ENCODE measurements around the gene ARHGEF4. TPM values are rescaled to one million over a fixed set of nuclear protein-coding genes. Genes with fewer than 3 reads are reported as not detected.

Gene ARHGEF4
- total RNA-seq, 1 experiment from 2014 or later: 26.6 TPM

DNA sequence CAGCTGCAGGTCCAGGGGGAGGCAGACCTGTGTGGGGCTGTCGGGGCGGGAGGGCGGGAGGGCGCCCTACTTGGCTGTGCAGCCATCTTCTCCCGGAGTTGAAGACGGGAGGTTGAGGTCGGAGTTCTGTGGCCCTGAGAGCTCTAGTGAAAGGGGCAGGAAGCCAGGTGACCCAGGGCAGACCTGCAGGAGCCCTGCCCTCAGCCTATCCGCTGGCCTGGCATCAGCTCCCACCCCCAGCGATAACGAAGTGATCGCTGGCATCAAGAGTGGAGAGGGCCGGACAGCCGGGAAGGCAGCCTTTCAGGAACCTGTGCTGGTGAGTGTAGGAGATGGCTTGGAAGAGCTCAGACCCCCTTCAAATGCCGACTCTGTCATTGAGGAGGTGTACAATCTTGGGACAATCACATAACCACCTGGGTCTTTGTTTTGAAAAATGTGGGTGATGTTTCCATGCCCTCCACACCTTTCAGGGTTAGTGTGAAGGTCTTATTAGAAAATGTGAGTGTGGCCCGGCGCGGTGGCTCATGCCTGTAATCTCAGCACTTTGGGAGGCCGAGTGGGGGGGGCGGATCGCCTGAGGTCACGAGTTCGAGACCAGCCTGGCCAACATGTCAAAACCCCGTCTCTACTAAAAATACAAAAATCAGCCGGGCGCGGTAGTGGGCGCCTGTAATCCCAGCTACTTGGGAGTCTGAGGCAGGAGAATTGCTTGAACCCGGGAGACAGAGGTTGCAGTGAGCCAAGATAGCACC lies 1.3 kb downstream of the ARHGEF4 start (continued):
- TF ChIP-seq REST (IDR thresholded peaks at IDR 0.05; ENCODE audit: low read depth): no peak
- TF ChIP-seq EZH2phosphoT487 (IDR thresholded peaks at IDR 0.05; ENCODE audit: borderline replicate concordance): no peak

DNA sequence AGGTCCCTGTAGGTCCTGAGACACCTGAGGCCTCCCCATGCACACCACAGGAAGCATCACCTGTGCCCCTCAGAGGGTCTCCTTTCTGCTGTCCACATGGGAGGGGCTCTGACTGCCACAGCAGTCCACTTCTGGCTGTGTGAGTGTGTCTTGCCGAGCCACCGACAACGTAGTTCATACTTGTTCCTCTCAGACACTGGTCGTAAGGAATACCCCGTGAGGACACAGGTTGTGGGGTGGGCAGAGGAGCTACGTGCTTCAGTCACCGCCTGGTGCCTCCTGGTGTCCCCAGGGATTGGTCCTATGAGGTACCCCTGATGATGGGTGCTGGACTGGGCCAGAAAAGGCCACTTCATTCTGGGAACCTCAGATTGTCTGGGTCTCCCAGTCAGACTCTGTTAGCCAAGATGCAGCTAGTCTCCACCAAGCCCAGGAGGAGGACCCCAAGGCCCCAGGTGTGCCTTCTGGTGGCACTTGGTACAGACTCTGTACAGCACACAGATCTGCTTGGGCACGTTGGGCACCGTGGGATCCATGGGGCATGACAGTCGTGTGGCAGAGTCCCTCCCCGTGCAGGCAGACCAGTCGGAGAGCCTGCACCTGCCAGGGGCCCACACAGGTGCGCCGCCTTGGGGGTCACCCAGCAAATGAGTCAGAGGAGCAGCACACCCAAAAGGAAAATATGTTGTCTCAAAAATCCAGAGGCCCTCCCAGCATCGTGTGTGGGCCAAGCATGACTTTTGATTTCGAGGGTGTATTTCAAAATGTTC lies 2.5 kb downstream of the ARHGEF4 start:
- TF ChIP-seq EZH2phosphoT487 (IDR thresholded peaks at IDR 0.05; ENCODE audit: borderline replicate concordance) (no peak), REST (IDR thresholded peaks at IDR 0.05; ENCODE audit: low read depth) (no peak), EGR1 (IDR thresholded peaks at IDR 0.05; ENCODE audit: low read depth) (no peak), SRF (IDR thresholded peaks at IDR 0.05; ENCODE audit: low read depth) (no peak), ZNF274 (IDR thresholded peaks at IDR 0.05; ENCODE audit: low read depth, low read length) (no peak), RAD21 (IDR thresholded peaks at IDR 0.05; ENCODE audit: low read depth) (no peak), JUND (IDR thresholded peaks at IDR 0.05) (no peak)
- TF ChIP-seq, protein P1, sequence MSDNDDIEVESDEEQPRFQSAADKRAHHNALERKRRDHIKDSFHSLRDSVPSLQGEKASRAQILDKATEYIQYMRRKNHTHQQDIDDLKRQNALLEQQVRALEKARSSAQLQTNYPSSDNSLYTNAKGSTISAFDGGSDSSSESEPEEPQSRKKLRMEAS (IDR thresholded peaks at IDR 0.05): no peak
- CTCF ChIA-PET: no interaction called here
- no TSS peak for BruUV-seq (replicated peaks)
- ATAC-seq (no peak), DNase-seq (ENCODE audit: low read depth, low spot score) (no peak)
- POLR2A ChIA-PET: no interaction called here
- H3K27ac ChIP-seq (ENCODE audit: low read depth, low read length): no peak overlapping the region
- no peak overlapping the region for H3K4me3 ChIP-seq (replicated peaks in 1 of 2; ENCODE audit: low read depth in 1 of 2, low read length in 2 of 2)
- intact Hi-C loops (cut with micrococcal nuclease): no loop called here
- H3K27me3 ChIP-seq (ENCODE audit: insufficient read depth, low read length): no peaks in the 10 kb centered on the region
- H3K9ac ChIP-seq (ENCODE audit: low read length): no peak overlapping the region
- H4K20me1 ChIP-seq (ENCODE audit: insufficient read depth): no peaks in the 10 kb centered on the region
- peaks cover 12% of the 10 kb centered on the region in 2 experiments; a peak in 3 of 4 replicates for H3K4me1 ChIP-seq (ENCODE audit: control insufficient read depth in 1 of 2, insufficient read depth in 2 of 2, low read length in 2 of 2)
- no peaks in the 10 kb centered on the region for H3K9me2 ChIP-seq (ENCODE audit: insufficient read depth)
- H3K9me3 ChIP-seq (ENCODE audit: control insufficient read depth in 1 of 2, insufficient read depth in 1 of 2, low read depth in 1 of 2, low read length in 2 of 2): no peaks in the 10 kb centered on the region
- H2AFZ ChIP-seq (ENCODE audit: low read depth, low read length, poor library complexity, severe bottlenecking): no peak overlapping the region
- H3K79me2 ChIP-seq (ENCODE audit: insufficient read depth, low read length): peaks cover 59% of the 10 kb centered on the region; the same call in 1 of the 2 replicates
- H3K36me3 ChIP-seq (ENCODE audit: control insufficient read depth in 1 of 2, insufficient read depth in 2 of 2, low read length in 2 of 2): no peaks in the 10 kb centered on the region
- H3K4me2 ChIP-seq (ENCODE audit: low read length): no peak overlapping the region
- RAD21 ChIA-PET (ENCODE audit: low non-redundant PET in 1 of 2, low total read pairs in 2 of 2, uncharacterized antibody in 2 of 2, unreplicated experiment in 2 of 2): no interaction called here

Data from HCT116 (cell line).